GM15510 (cell line): ENCODE results near the gene PIPOX.

Experiments used
- POLR2A ChIP-seq: IDR thresholded peaks from 3 replicates; pipeline ENCODE4 v1.6.1; 2011; ENCODE audit warnings: borderline replicate concordance; ENCODE audit not compliant: insufficient read length; ENCODE audit errors: extremely low read depth

Gene PIPOX

GRCh38 chr17:29037739-29038084 is 5.2 kb upstream of the PIPOX start:
- TF ChIP-seq POLR2A = no peak

GRCh38 chr17:29038085-29038795 is 4.7 kb upstream of the PIPOX start:
- no peak for TF ChIP-seq POLR2A

- no peak for TF ChIP-seq POLR2A
Measured at GRCh38 chr17:29039764-29040598, 3.0 kb upstream of the PIPOX start.

- no peak for TF ChIP-seq POLR2A
Measured at GRCh38 chr17:29041091-29041490, 1.9 kb upstream of the PIPOX start.

GRCh38 chr17:29041571-29041970 is 1.4 kb upstream of the PIPOX start:
- no peak for TF ChIP-seq POLR2A

- TF ChIP-seq POLR2A = no peak
Measured at GRCh38 chr17:29042026-29042678, 789 bp upstream of the PIPOX start.

- TF ChIP-seq POLR2A = no peak
Measured at GRCh38 chr17:29043539-29044145, 701 bp downstream of the PIPOX start.

GRCh38 chr17:29045026-29045425 is 2.1 kb downstream of the PIPOX start:
- TF ChIP-seq POLR2A = no peak

- no peak for TF ChIP-seq POLR2A
Measured at GRCh38 chr17:29045734-29046472, 3.0 kb downstream of the PIPOX start.

- TF ChIP-seq POLR2A = no peak
Measured at GRCh38 chr17:29046473-29046839, 3.5 kb downstream of the PIPOX start.

GRCh38 chr17:29048440-29049368 is 5.8 kb downstream of the PIPOX start:
- TF ChIP-seq POLR2A = no peak

GRCh38 chr17:29049541-29050145 is 6.7 kb downstream of the PIPOX start:
- no peak for TF ChIP-seq POLR2A

- no peak for TF ChIP-seq POLR2A
Measured at GRCh38 chr17:29050176-29050575, 7.2 kb downstream of the PIPOX start.

- TF ChIP-seq POLR2A = no peak
Measured at GRCh38 chr17:29051194-29051593, 8.3 kb downstream of the PIPOX start.

GRCh38 chr17:29051731-29052130 is 8.8 kb downstream of the PIPOX start:
- no peak for TF ChIP-seq POLR2A
